Neural progenitor cell (in vitro differentiated cells): ENCODE data around the gene MYLK.

Source experiments
- EZH2 ChIP-seq: fragments of 200-600 bp; sonication (generic); IDR thresholded peaks from 2 replicates; pipeline ENCODE4 v1.6.1; 2017; ENCODE audit warnings: antibody characterized with exemption, mild to moderate bottlenecking, moderate library complexity
- EZH2phosphoT487 ChIP-seq: fragments of 200-600 bp; sonication (generic); IDR thresholded peaks from 2 replicates; pipeline ENCODE4 v1.6.1; 2017; ENCODE audit warnings: antibody characterized with exemption
- TF ChIP-seq, protein P1 (sequence below): fragments of 200-600 bp; sonication (generic); IDR thresholded peaks from 2 replicates; pipeline ENCODE4 v1.5.1; 2017; ENCODE audit warnings: antibody characterized with exemption, mild to moderate bottlenecking

DNA sequence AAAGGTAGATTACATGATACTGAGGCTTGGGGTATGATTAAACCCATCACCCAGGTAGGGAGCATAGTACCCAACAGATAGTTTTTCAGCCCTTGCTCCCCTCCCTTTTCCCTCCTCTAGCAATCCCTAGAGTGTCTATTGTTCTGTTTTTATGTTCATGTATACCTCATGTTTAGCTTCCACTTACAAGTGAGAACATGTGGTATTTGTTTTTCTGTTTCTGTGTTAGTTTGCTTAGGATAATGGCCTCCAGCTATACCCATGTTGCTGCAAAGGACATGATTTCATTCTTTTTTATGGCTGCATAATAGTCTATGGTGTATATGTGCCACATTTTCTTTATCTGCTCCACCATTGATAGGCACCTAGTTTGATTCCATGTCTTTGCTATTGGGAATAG lies 82.7 kb downstream of the MYLK start:
- TF ChIP-seq, protein P1, sequence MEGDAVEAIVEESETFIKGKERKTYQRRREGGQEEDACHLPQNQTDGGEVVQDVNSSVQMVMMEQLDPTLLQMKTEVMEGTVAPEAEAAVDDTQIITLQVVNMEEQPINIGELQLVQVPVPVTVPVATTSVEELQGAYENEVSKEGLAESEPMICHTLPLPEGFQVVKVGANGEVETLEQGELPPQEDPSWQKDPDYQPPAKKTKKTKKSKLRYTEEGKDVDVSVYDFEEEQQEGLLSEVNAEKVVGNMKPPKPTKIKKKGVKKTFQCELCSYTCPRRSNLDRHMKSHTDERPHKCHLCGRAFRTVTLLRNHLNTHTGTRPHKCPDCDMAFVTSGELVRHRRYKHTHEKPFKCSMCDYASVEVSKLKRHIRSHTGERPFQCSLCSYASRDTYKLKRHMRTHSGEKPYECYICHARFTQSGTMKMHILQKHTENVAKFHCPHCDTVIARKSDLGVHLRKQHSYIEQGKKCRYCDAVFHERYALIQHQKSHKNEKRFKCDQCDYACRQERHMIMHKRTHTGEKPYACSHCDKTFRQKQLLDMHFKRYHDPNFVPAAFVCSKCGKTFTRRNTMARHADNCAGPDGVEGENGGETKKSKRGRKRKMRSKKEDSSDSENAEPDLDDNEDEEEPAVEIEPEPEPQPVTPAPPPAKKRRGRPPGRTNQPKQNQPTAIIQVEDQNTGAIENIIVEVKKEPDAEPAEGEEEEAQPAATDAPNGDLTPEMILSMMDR: no peak
- no peak for TF ChIP-seq EZH2phosphoT487
- no peak for TF ChIP-seq EZH2
